Activated gamma-delta T cell treated with Interleukin-2 at 50 U/mL for 16 hours (primary cell): Measurements from ENCODE around the gene USP2.

Experiments used
- DNase-seq: peaks from one replicate; pipeline ENCODE4 v3.0.0-alpha.2; 2020

Gene USP2

DNA sequence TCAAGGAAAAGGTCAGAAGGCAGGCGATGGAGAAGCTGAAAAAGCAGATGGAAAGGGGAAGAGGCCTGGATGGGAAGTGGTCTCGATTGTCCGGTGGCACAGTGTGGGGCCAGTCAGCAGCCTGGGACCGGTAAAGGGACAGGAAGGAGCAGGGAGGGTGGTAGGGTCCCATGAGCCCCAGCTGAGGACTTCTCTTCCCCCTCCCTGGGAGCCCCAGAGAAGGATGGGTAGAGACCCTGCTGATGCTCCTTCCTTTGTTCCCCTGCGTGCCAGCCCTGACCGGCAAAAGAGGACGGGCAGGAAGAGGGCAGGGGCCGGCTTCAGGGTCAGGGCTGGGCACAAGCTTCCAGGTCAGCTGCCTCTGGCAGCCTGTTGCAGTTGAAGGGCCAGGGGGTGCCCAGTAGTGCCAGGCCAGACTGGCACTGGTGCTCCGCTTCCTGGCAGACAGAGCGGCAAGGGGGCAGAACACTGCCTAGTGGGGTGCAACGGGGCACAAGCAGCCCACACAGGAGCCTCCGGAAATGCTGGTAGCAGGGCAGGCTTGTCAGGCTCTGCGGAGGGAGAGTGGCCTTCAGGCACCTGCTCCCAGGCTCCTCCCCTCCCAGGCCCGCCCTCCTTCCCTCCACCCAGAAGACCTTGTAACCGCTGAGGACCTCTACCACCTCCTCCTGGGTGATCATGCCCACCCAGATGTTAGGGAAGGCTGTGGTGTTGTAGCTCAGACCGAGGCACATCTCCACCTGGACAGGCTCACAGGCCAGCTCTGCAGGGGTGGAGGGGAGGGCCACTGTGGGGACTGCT, 40.1 kb downstream of the USP2 start:
- no peak for DNase-seq

- no peak for DNase-seq
Observed at GRCh38 chr11:119340335-119341221, 40.9 kb downstream of the USP2 start, which contains the start of gene C1QTNF5. Gene C1QTNF5, minus strand, starts transcription at chr11:119340883. Its CDS starts 486 bp downstream, at chr11:119340397.

GRCh38 chr11:119339589-119340334, 41.7 kb downstream of the USP2 start:
- DNase-seq = no peak

DNA sequence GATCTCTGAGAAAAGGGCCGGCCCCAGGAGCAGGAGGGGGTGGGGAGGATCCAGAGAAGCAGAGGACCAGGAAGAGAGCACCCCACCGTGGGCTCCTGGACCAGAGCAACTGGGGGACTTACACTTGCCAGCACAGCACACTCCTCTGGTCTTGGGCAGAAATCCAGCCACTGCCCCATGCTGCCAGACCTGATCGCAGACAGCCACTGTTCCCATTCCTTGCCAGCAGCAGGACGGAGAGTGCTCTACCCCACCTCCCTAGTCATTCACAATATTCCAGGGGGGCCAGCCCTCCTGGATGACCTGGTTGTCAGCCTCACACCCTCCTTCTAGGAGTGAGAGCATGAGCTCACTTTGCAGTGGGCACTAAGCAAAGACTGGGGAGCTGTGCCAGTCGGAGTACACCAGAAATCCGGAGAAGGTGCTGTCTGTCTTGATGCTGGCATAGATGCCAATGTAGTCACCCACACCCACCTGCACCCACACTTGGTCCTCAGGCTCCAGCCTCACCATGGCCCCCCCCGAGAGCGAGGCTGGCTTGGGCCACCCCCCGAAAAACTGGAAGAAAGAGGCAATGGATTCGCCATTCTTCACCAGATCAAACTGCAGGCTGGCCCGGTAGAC, 42.4 kb downstream of the USP2 start:
- no peak for DNase-seq

DNA sequence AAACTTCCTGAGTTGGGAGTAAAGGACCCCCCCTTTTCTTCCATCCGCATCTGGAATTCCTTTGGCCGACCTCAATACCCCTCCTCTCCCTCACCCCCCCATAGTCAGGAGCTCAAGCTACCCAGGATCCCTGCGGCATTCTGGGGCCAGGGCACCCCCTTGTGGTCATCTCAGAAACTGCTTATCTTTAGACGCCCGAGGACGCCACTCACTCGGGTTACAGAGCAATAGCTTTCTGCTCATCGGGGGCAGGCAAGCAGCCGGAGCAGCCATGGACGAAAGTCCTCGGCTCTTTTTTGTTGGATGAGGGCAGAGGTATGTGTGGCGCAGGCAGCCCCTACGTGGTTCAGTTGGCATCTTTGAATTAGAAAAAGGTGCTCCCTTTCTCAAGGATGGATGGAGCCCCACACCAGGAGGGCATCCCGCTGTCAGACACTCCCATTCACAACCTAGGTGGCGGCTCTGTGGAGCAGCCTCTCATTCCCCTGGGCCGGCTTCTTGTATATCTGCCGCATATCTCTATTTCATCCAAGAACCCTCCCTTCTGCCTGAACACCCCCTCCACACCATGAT, 43.1 kb downstream of the USP2 start:
- peak; percentile 60 for DNase-seq

GRCh38 chr11:119337581-119338317, 43.7 kb downstream of the USP2 start:
- DNase-seq = no peak

DNA sequence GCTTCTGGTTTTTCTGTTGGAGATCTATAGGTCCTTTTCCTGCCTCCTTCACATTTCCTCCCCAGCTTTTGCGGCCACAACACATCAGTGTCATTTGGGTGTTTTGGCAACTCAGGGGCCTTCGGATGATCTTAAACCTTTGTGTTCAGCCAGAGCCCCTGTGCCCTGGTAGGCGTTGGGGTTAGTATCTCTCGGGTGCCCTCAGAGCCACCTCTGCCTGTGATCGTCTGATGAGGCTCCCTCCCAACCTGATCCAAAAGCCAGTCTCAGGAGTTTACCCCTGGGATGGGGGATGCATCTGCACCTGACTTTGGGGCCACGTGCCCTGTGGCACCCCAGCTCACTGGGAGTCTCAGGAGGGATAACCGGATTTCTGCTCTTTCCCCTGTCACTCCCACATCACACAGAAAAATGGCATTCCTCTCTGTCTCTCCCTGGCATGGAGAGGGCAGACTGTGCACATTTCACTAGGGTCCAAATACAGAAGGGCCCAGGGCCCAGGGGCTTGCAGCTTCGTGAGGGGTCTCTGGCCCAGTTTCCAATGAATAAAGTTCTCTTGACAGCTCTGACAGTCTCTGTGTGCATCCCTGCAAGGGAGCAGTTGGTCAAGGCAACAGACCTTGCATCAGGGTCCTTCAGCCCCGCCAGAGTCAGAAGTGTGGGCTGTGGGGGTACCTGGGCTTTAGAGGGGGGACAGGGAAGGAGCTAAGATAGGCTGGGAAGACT, 44.6 kb downstream of the USP2 start:
- no peak for DNase-seq

DNA sequence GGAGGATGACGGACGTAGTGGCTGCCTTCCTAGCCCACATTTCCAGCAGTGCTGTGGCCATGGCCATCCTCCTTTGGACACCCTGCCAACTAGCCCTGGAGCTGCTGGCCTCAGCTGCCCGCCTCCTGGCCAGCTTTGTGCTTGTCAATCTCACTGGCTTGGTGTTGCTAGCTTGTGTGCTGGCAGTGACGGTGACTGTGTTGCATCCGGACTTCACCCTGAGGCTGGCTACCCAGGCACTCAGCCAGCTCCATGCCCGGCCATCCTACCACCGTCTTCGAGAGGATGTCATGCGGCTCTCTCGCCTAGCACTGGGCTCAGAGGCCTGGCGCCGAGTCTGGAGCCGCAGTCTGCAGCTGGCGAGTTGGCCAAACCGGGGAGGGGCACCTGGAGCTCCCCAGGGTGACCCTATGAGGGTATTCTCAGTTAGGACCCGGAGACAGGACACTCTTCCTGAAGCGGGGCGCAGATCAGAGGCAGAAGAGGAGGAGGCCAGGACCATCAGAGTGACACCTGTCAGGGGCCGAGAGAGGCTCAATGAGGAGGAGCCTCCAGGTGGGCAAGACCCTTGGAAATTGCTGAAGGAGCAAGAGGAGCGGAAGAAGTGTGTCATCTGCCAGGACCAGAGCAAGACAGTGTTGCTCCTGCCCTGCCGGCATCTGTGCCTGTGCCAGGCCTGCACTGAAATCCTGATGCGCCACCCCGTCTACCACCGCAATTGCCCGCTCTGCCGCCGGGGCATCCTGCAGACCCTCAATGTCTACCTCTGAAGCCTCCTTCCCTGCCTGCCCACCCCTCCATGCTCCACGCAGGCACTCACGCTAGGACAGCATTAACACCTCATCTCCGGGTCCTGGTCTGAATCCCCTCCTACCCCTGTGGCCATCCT, 45.6 kb downstream of the USP2 start:
- DNase-seq = no peak

DNA sequence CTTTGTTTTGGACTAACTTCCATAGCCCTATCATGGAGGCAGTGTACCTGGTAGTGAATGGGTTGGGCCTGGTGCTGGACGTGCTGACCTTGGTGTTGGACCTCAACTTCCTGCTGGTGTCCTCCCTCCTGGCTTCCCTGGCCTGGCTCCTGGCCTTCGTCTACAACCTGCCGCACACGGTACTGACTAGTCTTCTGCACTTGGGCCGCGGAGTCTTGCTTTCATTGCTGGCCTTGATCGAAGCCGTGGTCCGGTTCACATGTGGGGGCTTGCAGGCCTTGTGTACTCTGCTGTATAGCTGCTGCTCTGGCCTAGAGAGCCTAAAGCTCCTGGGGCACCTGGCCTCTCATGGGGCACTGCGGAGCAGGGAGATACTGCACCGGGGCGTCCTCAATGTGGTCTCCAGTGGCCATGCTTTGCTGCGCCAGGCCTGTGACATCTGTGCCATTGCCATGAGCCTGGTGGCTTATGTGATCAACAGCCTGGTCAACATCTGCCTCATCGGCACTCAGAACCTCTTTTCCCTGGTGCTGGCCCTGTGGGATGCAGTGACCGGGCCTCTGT, 46.3 kb downstream of the USP2 start:
- DNase-seq = no peak

- DNase-seq = peak; percentile 92
Observed at GRCh38 chr11:119334174-119334930, 47.1 kb downstream of the USP2 start, which contains the start of gene RNF26. Gene RNF26, plus strand, starts transcription at chr11:119334527. Its CDS starts 596 bp downstream, at chr11:119335123.

DNA sequence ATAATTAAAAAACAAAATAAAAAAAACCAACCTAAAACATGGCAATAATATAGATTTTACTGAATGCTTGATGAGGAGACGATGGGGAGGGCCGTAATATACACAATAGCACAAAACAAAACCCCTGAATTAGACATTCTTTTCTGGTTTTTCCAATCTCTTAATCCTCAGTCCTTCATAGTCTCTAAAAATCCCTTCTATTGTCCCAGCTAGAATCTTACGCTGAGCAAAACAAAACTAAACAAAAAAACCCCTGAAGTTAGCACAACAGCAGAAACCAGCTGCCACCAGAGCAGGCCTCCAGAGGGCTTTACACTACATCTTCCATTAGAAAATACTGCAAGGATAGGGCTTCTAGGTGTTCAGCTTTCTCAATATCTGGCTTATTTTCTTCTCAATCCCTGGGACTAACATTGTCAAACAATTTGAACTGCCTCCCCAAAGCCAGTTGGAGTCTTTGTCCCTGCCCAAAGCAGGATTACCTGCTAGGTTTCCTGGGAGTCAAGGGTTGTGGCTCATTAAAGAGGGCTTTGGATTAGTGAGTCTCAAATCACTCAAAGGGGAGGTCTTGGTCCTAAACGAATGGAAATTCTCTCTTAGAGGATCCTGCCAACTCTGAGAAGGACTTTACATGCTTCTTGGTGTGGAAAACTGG, 49.3 kb downstream of the USP2 start:
- DNase-seq = no peak

DNA sequence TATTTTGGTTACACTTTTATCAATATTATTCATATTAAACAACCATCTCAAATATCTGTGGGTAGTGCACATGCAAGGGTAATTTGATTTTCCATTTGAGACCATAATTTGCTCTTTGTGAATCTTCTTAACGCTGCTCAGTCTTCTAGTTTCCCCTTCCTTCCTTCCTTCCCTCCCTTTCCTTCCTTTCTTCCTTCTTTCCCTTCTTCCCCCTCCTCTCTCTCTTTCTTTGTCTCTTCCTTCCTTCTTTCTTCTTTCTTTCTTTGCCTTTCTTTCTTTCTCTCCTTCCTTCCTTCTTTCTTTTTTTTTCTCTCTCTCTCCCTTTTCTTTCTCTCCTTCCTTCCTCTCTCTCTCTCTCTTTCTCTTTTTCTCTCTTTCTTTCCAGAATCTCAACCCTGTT, 51.3 kb downstream of the USP2 start:
- no peak for DNase-seq

DNA sequence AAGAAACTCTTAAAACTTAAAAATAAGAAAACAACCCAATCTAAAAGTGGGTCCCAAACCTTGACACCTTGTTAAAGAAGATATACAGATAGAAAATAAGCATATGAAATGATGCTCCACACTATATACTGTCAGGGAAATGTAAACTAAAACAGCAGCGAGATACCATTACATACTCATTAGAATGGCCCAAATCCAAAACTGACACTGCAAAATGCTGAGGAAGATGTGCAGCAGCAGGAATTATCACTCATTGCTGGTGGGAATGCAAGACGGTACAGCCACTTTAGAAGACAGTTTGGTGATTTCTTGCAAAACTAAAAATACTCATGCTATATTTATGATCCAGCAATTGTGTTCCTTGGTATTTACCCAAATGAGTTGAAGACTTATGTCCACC, 52.2 kb downstream of the USP2 start:
- DNase-seq = no peak

DNA sequence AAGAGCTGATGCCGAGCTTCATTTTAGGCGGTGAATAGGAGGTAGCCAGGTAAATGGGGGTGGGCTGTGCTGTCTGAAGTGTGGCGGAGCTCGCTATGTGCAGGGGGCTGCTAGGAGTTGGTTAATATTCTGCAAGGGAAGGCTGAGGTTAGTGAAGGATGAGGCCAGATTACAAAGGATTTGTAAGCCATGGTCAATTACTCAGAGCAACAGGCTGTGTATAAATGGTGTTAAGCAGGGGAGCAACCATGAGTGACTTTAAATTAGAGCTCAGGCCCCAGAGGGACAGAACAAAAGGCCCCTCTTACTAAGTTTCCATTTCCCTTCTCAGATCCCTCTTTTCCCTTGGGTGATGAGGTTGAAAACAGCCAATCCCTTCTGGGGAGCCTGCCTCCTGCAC, 57.3 kb downstream of the USP2 start:
- DNase-seq = no peak

GRCh38 chr11:119323532-119324033, 57.9 kb downstream of the USP2 start:
- DNase-seq = peak; percentile 81

- no peak for DNase-seq
Observed at GRCh38 chr11:119322921-119323531, 58.5 kb downstream of the USP2 start.

- no peak for DNase-seq
Observed at GRCh38 chr11:119322360-119322739, 59.1 kb downstream of the USP2 start.
